GM18502 (cell line): ENCODE results near the gene TXNDC11.

Source experiments
- ATAC-seq: cut with Tn5 transposase; IDR thresholded peaks from one replicate; pipeline ENCODE4 v1.9.1; 2021; ENCODE audit warnings: mild to moderate bottlenecking; ENCODE audit not compliant: unreplicated experiment, poor library complexity

Gene TXNDC11

DNA sequence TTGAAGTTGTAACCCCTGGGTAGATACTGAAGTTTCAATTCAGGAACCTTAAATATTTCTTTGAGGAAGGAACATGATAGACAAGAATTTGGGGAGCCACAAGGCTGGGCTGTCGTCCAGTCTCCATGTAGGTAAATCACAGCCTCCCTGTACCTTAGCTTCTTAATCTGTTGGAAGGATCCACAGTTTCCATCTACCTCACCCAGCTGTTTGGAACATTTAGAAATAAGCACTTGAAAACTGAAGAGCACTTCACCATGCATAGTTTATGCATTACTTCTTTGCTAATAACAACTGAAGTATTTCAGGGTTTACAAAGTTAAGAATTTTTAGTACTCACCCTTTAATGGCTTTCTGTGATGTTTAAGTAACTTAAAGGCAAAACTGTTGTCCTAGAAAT, 17.2 kb downstream of the TXNDC11 start:
- ATAC-seq, result no peak

DNA sequence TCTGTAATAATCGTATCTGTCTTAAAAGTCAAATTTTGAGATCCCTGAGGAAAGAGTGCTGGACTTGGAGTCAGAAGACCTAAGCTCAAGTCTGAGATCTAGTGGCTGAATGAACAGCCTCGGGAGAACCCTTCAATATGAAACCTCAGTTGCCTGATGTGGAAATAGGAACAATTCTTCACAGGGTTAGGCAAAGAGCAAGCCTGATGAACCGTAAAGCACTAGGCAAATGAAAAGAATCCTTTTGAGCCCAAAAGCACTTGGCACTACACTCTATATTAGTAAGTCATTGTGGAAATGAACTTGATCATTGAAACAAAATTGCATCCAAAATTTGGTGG, 20.2 kb downstream of the TXNDC11 start:
- ATAC-seq, result no peak

DNA sequence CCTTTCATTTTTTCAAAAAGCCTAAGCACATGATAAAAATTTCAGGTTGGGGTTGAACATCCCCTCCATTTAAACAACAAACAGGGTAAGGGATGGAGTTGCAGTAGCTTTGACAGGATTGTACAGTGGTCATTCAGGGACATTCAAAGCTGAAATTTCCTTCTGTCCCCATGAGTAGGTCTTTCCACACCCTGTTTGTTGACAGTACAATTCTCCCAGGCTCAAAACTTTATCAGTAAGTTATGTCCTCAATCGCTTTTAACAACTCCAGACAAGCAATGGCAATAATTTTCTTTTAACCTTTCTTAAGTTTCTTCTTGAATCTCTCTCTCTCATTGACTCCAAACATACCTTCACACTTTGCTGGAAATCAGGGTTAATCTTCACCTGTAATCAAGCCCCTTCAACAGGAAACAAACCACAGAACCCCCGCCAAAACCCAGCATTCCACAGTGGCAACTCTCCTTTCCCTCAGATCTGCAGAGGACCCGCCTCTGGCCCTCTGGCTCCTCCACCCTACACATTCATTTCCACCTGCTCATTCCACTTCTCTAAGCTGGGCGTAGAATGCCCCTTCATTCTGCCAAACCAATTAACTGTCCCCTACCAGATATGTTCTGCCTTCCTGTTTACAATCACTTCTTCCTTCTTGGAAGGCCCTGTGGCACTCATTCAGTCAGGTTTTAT, 20.7 kb downstream of the TXNDC11 start:
- no peak for ATAC-seq

DNA sequence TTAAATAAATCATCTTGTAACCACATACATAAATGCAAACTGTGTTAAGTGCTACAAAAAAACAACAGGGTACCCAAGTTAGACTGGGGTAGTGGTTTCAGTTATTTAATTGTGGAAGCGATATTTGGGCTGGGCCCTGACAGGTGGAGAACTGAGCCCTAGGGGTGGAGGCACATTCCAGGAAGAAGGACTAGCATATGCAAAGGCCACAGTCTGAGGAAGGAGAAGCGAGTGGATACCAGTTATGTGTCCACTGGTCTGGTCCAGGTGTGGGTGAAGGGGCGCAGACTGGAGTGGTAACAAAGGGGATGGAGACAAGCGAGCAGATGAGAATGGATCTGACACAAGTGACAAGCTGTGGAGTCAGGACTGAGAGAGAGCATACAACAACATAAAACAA, 22.9 kb downstream of the TXNDC11 start:
- ATAC-seq, result no peak

DNA sequence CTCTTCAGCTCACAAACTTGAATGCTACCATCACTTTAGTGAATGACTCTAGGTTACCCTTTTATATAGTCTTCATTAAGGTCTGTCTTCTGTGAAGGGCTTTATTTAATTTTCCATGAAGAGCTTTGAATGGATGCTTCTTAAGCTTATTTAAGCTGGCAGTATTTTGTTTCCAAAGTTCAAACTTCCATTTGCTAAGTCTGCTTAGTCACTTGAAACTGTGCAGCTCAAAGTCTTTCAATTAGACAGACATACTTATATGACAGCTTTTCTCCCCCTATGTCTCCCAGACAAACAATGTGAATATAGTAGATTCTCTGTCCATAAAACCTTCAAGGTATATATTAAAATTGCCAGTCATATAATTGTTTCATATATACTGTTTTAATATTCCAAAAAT, 23.5 kb downstream of the TXNDC11 start:
- ATAC-seq, result no peak

DNA sequence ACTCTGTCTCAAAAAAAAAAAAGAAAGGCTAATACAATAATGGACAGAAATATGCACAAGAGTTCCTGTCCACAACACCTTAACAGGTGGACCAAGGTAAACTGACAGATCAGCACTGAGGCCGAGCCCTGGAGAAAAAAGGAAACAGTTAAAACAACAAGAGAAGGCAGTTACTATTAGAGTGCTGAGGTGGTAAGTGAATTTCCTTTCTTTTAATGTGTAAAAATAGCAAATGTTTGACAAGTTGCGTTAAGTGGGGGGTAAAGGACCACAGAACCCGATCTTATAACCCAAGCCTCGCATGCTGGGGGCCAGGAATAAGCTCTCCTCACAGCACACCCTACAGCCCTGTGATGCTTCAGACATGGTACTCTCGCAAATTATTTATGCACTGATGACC, 24.8 kb downstream of the TXNDC11 start:
- ATAC-seq, result no peak

DNA sequence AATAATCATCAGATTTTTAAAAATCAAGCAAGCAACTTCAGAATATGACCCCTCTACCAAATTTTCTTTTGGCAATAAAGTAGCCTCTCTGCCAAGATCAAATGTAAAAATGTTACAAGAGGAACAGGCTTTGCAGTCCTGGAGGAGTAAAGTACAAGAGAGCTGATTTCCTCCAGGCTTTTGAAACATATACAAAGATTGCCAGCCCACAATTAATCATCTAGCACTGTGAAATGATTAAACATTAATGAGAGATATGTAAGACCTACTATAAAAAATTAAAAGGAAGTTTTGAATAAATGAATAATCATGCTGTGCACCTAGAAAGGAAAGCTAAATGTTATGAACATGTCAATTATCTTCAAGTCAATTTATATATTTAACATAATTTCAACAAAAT, 26.3 kb downstream of the TXNDC11 start:
- ATAC-seq, result no peak

DNA sequence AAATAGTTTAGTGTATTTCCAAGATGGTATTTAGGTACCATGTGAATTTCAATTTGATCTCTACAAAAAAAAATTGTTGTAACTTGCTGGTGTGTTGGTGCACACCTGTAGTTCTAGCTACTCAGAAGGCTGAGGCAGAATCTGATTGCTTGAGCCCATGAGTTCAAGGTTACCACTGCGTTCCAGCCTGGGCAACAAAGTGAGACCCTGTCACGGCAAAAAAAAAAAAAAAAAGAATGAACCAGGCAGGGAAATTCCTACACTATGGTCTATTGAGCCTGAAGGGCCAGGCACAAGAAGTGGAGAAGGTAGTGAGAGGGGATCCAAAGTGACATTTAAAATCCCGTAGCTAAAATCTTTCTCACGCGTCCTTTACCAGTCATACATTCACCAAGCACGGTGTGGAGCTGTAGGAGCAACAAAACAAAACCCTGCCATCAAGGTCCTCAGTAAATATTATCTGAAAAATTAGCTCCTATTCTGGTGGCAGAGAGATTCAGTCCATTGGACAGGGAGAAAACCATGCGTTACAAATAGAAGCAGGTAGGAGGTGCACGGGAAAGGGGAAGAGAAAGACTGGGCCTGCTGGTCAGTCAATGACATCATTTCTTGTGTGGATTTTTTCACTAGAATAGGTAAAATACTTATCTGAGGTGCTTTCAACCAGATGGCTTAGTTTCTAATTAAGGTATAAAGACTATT, 27.3 kb downstream of the TXNDC11 start:
- ATAC-seq, result no peak

DNA sequence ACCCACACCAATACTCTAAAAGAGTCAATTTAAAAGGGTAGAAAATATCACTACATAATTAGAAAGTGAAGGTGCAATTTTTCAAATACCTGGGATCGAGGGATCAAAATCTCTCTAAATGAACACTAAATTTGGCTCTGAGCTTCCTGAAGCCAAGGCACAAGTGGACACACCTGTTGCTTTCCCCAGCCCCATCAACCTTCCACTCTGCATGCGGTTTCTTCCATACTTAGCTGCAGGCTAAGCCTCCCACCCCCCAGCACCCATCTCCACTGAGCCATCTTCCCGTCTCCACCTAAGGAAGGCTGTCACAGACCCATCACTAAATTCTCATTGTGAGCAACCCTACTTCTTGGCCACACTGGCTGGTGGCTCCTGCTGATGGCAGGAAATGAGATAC, 30.5 kb downstream of the TXNDC11 start:
- ATAC-seq, result no peak

DNA sequence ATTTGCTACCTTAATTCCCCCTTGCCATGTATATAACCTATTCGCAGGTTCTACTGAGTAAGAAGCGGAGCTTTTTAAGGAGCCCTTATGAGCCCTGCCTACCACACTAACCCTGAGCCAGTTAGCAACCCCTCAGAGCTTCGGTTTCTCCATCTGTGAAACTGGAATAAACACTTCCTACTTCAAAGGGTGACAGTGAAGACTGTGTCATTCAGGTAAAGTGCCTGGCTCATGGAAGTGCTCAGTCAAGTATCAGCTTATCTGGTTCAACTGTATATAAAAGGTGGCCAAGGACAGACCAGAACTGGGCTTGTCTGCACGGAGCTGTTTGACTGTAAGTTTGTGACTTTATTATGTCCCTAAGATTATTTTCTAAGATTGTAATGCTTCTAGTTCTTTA, 31.0 kb downstream of the TXNDC11 start:
- no peak for ATAC-seq

DNA sequence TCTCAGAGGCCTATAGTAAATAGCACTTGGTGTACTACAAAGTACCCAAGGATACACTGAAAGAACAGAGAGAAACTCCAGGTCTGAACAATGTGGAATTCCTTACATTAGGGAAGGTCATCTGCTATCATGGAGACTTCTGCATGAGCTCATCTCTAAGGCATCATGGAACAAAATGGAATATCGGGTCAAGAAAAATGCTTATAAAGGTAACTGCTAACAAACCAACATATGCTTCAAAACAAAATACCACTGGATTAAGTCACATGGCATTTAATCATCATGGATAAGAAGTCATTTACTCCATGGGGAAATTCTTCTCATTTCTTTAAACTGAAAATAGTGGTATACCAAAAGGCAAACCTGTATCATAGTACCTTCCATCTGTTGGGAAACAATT, 34.2 kb downstream of the TXNDC11 start:
- ATAC-seq, result no peak

DNA sequence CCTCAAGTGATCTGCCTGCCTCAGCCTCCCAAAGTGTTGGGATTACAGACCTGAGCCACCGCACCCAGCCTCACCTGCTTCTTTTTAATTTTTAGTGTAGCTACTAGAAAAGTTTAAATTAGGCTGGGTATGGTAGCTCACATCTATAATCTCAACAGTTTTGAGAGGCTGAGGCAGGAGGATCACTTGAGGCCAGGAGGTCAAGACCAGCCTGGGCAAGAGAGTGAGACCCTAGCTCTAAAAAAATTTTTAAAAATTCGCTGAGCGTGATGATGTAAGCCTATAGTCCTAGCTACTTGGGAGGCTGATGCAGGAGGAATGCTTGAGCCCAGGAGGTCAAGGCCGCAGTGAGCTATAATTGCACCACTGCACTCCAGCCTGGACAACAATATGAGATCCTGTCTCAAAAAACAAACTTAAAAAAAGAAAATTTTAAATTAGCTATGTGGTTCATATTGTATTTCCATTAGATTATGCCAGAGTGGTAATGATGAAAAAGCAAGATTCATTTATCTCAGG, 34.9 kb downstream of the TXNDC11 start:
- no peak for ATAC-seq

DNA sequence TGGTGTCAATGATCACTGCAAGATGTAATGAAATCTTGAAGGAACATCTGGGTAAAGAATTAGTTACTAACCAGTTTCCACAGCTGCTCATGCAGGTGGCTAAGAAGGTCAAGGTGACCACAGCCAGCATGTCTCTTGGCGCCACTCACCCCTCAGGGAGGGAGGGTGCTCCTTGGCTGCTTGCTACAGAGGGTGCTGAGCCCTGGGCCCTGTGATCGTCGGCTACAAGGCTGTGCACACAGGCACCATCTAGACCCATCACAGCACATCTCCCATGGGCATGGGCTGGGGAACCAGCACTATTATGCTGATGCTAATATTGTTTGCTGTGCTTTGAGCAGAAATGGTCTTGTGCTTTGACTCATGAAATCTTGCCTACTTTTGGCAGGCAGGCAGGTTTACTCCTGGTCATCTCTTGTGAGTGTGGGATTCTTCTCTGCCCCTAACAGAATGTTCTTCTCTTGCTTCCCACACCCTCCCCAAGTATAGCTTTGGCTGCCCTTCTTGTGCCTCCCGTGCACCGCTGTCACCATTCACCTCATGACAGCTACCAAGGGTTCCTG, 36.4 kb downstream of the TXNDC11 start:
- no peak for ATAC-seq

DNA sequence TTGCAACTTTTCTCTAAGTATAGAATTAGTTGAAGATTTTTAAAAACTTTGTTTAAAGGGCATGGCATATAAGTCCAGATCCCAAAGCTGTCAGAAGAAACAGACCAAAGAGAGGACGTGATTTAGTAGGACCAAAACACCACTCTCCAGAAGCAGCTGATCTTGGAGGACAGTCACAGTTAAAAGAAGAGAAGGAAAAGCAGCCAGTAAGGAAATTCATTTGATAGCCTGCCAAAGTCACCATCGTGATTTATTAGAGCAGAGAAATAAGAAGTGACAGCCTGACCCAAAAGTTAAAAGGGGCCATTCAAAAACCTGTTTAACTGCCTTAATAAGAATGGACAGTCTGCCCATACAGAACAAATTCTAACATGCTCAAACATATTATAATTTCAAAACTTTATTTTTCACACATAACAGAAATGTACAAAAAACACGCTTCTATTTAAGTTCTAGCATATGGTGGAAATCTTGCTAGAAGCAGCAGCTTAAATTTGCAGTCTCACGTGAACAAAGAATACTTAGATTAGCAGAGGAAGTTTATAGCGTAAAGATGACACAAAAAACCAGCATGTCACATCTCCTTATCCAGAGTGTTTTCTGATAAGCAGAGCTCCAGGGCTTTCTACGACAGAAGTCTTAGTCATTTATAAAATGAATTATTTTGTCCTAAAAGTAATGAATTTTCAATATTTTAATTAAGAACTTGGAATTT, 37.2 kb downstream of the TXNDC11 start:
- ATAC-seq, result no peak

DNA sequence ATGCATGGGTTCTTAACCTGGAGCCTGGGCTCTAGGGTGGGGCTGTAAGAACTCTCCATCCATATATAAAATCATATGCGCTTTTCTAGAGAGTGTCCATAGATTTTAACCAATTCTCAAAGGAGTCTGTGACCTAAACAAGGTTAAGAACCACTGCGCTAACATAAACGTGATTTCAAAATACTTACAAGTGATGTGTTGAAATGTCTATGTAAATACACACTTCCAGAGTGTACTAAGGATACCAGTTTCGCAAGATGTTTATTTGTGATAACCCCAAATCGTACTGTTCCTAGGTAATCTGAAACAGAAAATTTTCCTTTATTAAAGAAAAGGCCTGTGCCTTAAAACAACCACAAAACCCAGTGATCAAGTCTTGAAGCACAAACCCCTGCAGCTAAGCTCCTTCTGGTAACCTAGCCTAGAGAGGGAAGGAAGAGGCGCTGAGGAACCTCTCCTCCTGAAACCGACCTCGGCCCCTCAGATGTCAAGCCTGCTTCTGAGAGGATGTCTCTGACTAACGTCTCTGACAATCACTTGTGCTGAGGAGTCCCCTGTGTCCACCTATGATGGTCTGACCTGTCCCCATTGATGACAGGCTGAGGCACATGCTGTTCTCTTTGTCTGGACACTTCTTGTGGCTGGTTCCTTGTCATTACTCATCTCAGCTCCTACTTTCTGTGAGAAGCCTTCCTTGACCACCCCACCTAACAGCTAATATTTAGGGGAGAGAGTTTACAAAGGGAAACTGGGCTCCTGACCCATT, 42.2 kb downstream of the TXNDC11 start:
- no peak for ATAC-seq

DNA sequence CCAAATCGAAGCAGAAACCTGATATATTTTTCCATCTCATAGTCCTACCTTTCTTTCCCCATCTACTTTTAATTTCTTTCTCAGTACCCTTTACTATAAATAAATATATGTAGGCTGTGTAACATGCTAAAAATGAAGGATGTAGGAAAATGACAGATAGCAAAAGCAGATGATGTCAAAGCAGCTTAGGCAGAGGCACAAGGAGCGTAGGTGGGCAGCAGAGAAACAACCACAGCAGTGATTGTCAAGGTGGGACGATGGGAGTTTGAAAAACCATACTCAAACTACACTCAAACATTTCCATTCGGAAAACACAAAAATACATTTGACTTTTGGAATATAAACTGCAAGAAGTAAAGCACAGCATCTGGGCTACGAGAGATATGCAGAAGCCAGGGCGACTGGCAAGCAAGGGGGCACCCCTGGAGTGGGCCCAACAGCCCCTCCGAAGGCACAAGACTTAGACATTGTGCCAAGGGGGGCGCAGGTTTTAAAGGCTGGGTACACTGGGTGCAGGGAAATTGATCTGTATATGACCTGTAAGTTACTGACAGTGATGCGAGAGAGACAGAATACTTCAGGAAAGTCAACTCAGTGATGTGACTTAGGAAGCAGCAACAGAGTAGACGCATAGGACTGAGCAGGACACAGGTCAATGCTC, 43.3 kb downstream of the TXNDC11 start:
- ATAC-seq, result no peak

DNA sequence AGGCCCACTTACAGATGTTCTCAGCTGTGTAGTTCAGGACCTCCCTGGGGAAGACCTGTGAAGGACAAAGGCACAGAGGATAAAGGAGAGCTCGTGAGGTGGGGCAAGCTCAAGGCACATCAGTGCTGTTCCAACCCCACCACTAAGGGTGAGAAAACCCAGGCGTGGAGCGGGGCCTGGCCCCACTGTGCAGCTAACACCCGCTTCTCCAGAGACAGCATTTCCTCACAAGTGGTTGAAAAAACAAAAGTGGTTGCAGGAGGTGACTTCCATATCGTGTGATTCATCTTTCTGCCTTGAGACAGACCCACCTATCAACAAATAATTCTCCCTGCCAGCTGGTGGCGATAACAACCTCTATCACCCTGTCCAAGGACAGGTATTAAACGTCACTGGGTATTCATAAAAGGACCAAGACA, 44.4 kb downstream of the TXNDC11 start:
- ATAC-seq, result no peak

DNA sequence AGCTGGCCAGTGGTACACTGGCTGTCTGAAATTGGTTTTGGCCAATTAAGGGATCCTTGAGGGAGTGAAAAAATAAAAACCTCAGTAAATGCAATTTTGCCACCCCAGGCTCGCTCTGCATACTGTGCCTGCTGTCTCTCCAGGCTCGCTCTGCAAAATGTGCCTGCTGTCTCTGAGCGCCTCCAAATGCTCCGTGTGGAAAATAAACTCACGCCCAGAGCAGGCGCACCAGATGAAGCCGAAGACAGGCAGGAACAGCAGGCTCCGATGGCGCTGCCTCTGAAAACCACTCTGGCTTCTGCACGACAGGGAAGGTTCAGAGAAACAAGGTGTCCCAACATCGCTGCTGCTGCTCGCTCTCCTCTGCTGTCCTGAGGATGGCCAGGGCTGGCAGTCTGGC, 45.3 kb downstream of the TXNDC11 start:
- ATAC-seq, result no peak

DNA sequence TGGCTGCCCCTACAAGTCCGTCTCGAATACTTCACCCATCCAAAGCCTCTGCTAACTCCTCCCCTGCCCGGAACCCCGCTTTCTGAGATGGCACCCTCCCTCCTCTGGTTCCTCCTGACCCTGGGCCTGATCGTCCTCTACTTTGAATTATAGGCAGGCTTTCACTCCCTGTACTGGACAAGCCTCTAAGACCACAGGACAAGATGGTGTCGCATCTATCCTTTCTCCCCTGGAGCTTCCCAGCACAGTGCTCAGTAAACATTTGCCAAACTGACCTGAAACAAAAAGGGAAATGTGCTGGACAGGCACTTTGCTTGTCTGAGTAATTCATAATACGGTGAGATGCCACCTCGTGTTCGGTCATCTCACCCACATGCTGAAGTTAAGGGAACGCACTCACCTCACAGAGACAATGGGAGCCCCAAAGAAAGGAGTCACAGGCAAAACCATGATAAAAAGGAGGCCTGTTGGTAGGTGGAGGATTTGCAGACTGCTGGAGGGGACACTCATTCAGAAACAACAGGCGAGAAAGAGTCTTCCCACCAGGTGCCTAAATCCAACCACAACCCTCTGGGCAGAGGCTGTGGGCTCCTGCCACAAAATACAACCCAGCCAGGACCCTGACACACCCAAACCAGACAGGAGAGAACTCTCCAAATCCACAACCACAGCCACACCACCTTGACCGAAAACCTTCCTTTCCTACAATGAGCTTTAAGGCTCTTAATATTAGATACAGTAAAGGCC, 46.2 kb downstream of the TXNDC11 start:
- ATAC-seq, result no peak
